RWPE1 (cell line): ENCODE results near the gene NOC2L.

Experiments
- CTCF ChIA-PET: fragments of 350-600 bp; sonication (Branson Sonifier 250); formaldehyde crosslinking; extraction: SDS; loops from one replicate; lab custom pipeline; 2021; lab: Yijun Ruan, JAX
- POLR2A ChIA-PET: fragments of 400-600 bp; formaldehyde crosslinking; extraction: SDS; loops from one replicate; lab custom pipeline; 2020; ENCODE audit warnings: antibody characterized with exemption; ENCODE audit not compliant: low non-redundant PET; lab: Yijun Ruan, JAX
- DNase-seq: peaks from one replicate; pipeline ENCODE4 v3.0.0; 2012; ENCODE audit warnings: low spot score
- H3K27ac ChIP-seq: fragments of 450-650 bp; 2 replicates; pipeline ENCODE4 v1.5.1; 2017
- CTCF ChIP-seq: fragments of 450-650 bp; conservative IDR thresholded peaks from 2 replicates; pipeline ENCODE4 v1.5.1; 2017; ENCODE audit warnings: low read depth, mild to moderate bottlenecking

Gene NOC2L

GRCh38 chr1:940107-941014 lies 18.7 kb downstream of the NOC2L start:
- H3K27ac ChIP-seq: no peak overlapping the region
- POLR2A ChIA-PET: no interaction called here
- CTCF ChIA-PET: interaction anchor here (0.6 to 5.4 kb wide), 6 partner anchors 17 to 119 kb away, joined by 3 to 27 read pairs (median 4); no protein-coding TSS in a partner anchor
- no peak for TF ChIP-seq CTCF
- DNase-seq: peak; percentile 70

- H3K27ac ChIP-seq: no peak overlapping the region
- CTCF ChIA-PET: interaction anchor here (0.6 to 5.4 kb wide), 6 partner anchors 17 to 386 kb away, joined by 3 to 27 read pairs (median 6); partner anchors contain the start of gene NOC2L
- no peak for DNase-seq
- no peak for TF ChIP-seq CTCF
- POLR2A ChIA-PET: no interaction called here
These were observed 19.4 kb downstream of the NOC2L start for GRCh38 chr1:939511-940106.

GRCh38 chr1:938711-939489 lies 20.2 kb downstream of the NOC2L start:
- H3K27ac ChIP-seq: no peak overlapping the region
- POLR2A ChIA-PET: interaction anchor here (0.6 to 1.0 kb wide), 2 partner anchors 28 to 34 kb away, joined by 3 to 4 read pairs; no protein-coding TSS in a partner anchor
- CTCF ChIA-PET: interaction anchor here (0.5 to 5.4 kb wide), 14 partner anchors 10 to 387 kb away, joined by 3 to 53 read pairs (median 6); partner anchors contain the start of genes NOC2L and SAMD11
- no peak for TF ChIP-seq CTCF
- DNase-seq: no peak

GRCh38 chr1:938088-938683 lies 20.9 kb downstream of the NOC2L start:
- CTCF ChIA-PET: interaction anchor here (0.5 to 2.5 kb wide), 13 partner anchors 10 to 69 kb away, joined by 3 to 53 read pairs (median 6); partner anchors contain the start of genes NOC2L and SAMD11

GRCh38 chr1:937521-937920 lies 21.5 kb downstream of the NOC2L start:
- no peak for DNase-seq
- POLR2A ChIA-PET: interaction anchor here (1.0 kb wide), 1 partner anchor 26 kb away, joined by 4 read pairs; no protein-coding TSS in a partner anchor
- no peak for TF ChIP-seq CTCF
- CTCF ChIA-PET: interaction anchor here (0.6 to 2.5 kb wide), 11 partner anchors 9 to 61 kb away, joined by 3 to 53 read pairs (median 6); partner anchors contain the start of genes NOC2L and SAMD11
- H3K27ac ChIP-seq: no peak overlapping the region

More at GRCh38 chr1:938088-938683, 20.9 kb downstream of the NOC2L start:
- POLR2A ChIA-PET: interaction anchor here (0.6 to 1.0 kb wide), 2 partner anchors 27 to 34 kb away, joined by 3 to 4 read pairs; no protein-coding TSS in a partner anchor
- no peak overlapping the region for H3K27ac ChIP-seq
- TF ChIP-seq CTCF: peak; percentile 71
- DNase-seq: peak; percentile 49
